Ovary (tissue), 9 donors: ENCODE data around the gene DLEC1. TPM values are rescaled to one million over a fixed set of nuclear protein-coding genes. Genes with fewer than 3 reads are reported as not detected.

Source experiments
- DNase-seq, 5 donors: peaks; one replicate each; pipeline ENCODE4 v3.0.0-alpha.2; 2019 to 2020
- H3K27ac ChIP-seq, 2 donors: fragments of 200-600 bp; one replicate each; pipeline versions ENCODE4 v1.5.1 to v1.8.0; 2019 to 2022
- H3K27me3 ChIP-seq: fragments of 200-600 bp; one replicate; pipeline ENCODE4 v1.8.0; 2022
- H3K36me3 ChIP-seq: fragments of 200-600 bp; sonication (generic); one replicate; pipeline ENCODE4 v1.5.1; 2019
- H3K4me1 ChIP-seq: one replicate; pipeline ENCODE4 v1.8.1; 2013; ENCODE audit warnings: mild to moderate bottlenecking, moderate library complexity; ENCODE audit not compliant: insufficient read depth
- H3K4me3 ChIP-seq: fragments of 200-600 bp; sonication (generic); one replicate; pipeline ENCODE4 v1.5.1; 2017
- H3K9me3 ChIP-seq, 2 donors: fragments of 200-600 bp in 1 of 2; sonication (generic) in 1 of 2; one replicate each; pipeline versions ENCODE4 v1.5.1 to v1.8.1; 2013 to 2019; ENCODE audit warnings: mild to moderate bottlenecking in 1 of 2, moderate library complexity in 1 of 2
- EP300 ChIP-seq: sonication (generic); formaldehyde crosslinking; IDR thresholded peaks from one replicate; pipeline ENCODE4 v1.6.1; 2017; ENCODE audit warnings: antibody characterized with exemption
- POLR2A ChIP-seq: fragments of 450-650 bp; IDR thresholded peaks from one replicate; pipeline ENCODE4 v1.6.1; 2017; ENCODE audit warnings: antibody characterized with exemption, mild to moderate bottlenecking, moderate library complexity
- WGBS, 3 donors: extraction: QIAGEN DNeasy Blood & Tissue Kit in 1 of 3; methylation state at CpG; one replicate each; pipeline versions ENCODE4 v1.1.5 to v1.1.7; 2013 to 2017; 5-methylcytosine and 5-hydroxymethylcytosine counted together
- intact Hi-C, 4 donors: fragments of 100-400 bp; cut with DNase I; formaldehyde crosslinking; loops; one replicate each; pipeline versions ENCODE4 v1.11.0 to v1.15.1; 2022 to 2023
- polyA plus RNA-seq, 2 donors: library from polyadenylated mRNA; stranded (reverse); fragments of 200-250 nt in 1 of 2; fragments of 350-450 nt in 1 of 2; fragmentation: Illumina TruSeq in 1 of 2; extraction: RNeasy Lipid Tissue Mini Kit (QIAGEN cat#74804) in 1 of 2; gene quantifications; one replicate each; pipeline ENCODE4 v1.2.3, GENCODE V29; 2013 to 2014
- total RNA-seq, 7 donors: library from RNA; depleted of rRNA in 2 of 7; stranded (reverse); fragments of >200 nt in 2 of 7; fragmentation: NEBNext Ultra II Directional in 3 of 7; extraction: Animal tissue kit (Norgen Biotek cat#: 25700) in 3 of 7; gene quantifications; one replicate each; pipeline versions ENCODE4 v1.1.0 to v1.2.4, GENCODE V29; 2016 to 2023
- TF ChIP-seq, protein P1 (sequence below), 3 donors: fragments of 450-650 bp in 2 of 3; fragments of 200-600 bp in 1 of 3; IDR thresholded peaks; one replicate each; pipeline versions ENCODE4 v1.5.1 to v1.8.0; 2016 to 2022; ENCODE audit warnings: antibody characterized with exemption in 3 of 3, mild to moderate bottlenecking in 1 of 3
- donor health status: DM: no; HTN: no; CAD: no; lungs with moderate emphysema.
- donor health status: DM: no; HTN: no; CAD: no.
- donor health status: Bipolar disorder and iron deficiency.
- donor health status: DM: yes; HTN: yes; CAD: no.
- donor health status: DM: no; HTN: no; CAD: no.
- donor health status: DM: yes; HTN: yes; CAD: no.

The DLEC1 gene
- total and polyA plus RNA-seq, 9 donors: 0.93 to 23.8 (median 3.0) TPM

DNA sequence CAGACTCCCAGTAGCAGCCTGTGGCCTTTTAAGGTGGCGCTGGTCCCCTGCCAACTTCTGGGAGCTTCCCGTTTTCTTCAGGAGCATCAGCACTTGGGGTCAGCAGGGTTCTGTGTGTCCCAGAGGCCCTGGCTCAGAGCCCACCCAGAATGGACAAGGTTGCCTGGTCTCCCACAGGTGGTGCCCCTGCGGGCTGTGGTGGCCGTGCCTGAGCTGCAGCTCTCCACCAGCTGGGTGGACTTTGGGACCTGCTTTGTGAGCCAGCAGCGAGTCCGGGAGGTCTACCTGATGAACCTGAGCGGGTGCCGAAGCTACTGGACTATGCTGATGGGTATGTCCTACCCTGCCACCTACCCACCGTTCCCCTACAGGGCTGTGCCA is 82.4 kb downstream of the DLEC1 start:
- WGBS, 3 donors: 77 to 86% (median 80%) methylated on average over 7 to 9 of the region's 9 CpGs
- TF ChIP-seq, protein P1, sequence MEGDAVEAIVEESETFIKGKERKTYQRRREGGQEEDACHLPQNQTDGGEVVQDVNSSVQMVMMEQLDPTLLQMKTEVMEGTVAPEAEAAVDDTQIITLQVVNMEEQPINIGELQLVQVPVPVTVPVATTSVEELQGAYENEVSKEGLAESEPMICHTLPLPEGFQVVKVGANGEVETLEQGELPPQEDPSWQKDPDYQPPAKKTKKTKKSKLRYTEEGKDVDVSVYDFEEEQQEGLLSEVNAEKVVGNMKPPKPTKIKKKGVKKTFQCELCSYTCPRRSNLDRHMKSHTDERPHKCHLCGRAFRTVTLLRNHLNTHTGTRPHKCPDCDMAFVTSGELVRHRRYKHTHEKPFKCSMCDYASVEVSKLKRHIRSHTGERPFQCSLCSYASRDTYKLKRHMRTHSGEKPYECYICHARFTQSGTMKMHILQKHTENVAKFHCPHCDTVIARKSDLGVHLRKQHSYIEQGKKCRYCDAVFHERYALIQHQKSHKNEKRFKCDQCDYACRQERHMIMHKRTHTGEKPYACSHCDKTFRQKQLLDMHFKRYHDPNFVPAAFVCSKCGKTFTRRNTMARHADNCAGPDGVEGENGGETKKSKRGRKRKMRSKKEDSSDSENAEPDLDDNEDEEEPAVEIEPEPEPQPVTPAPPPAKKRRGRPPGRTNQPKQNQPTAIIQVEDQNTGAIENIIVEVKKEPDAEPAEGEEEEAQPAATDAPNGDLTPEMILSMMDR (IDR thresholded peaks at IDR 0.05): no peak
- no peak for TF ChIP-seq POLR2A
- no peak for TF ChIP-seq EP300
- no peak overlapping the region for H3K4me3 ChIP-seq
- no peaks in the 10 kb centered on the region for H3K4me1 ChIP-seq
- no peaks in the 10 kb centered on the region for H3K36me3 ChIP-seq
- intact Hi-C loops: no loop called here
- no peaks in the 10 kb centered on the region for H3K9me3 ChIP-seq
- DNase-seq: peak in 1 of 5 donors; percentile 24
- no peaks in the 10 kb centered on the region for H3K27me3 ChIP-seq
- H3K27ac ChIP-seq: no peak overlapping the region

DNA sequence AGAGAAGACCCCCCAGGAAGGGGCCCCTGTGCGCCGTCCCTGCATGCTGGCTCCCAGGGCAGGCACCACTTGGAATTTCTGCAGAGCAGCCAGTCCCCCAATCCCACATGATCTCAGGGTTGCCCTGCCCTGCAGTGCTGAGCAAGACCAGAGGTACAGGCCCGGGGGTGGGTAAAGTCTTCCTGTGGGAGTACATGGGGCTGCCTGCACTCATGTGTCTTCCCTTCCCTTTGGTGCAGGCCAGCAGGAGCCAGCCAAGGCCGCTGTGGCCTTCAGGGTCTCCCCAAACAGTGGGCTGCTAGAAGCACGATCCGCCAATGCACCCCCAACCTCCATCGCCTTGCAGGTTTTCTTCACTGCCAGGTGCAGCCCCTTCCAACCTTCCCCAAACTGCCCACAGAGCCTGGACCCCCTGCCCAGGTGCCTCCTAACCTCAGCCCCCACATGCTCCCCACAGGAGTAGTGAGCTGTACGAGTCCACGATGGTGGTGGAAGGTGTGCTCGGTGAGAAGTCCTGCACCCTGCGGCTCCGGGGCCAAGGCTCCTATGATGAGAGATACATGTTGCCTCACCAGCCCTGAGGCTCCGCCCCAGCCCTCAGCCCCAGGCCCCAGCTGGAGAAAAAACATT is 82.9 kb downstream of the DLEC1 start:
- peak in 2 of 5 donors; percentile 10 to 11 for DNase-seq
- no peaks in the 10 kb centered on the region for H3K36me3 ChIP-seq
- no peak overlapping the region for H3K4me3 ChIP-seq
- H3K27me3 ChIP-seq: no peaks in the 10 kb centered on the region
- TF ChIP-seq POLR2A: no peak
- TF ChIP-seq, protein P1 (IDR thresholded peaks at IDR 0.05): no peak
- no peak for TF ChIP-seq EP300
- WGBS, 3 donors: 76 to 83% (median 81%) methylated on average over 13 of the region's 13 CpGs
- H3K4me1 ChIP-seq: no peaks in the 10 kb centered on the region
- H3K9me3 ChIP-seq: no peaks in the 10 kb centered on the region
- intact Hi-C loops: no loop called here
- no peak overlapping the region for H3K27ac ChIP-seq

DNA sequence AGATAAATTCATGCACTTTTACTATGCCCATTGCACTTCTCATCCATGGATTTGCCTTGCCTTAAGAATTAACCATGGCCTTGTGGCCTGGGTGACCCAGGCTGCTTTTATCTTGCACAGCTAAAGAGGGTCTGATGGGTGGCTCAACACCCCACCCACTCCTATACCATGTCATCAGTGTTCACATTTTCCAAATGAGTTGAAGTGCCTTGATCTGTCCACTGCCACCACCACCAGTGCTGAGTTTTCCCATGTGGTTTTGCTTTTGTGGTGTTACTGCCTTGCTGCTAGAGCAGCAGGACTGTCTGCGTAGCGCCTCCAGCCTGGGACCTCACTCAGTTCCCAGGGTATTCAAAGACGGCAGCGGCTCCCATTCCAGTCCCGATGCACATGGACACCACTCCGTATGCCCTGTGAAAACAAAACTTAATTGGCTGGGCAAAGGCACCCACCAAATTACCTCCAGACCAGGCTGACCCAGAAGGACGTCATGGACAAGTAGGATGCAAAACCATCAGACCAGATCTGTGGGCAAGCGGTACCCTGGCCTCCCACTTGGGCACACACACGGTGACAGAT is 83.8 kb downstream of the DLEC1 start:
- Histone ChIP-seq H3K4me1 (no peaks in the 10 kb centered on the region), H3K36me3 (no peaks in the 10 kb centered on the region), H3K27ac (no peak overlapping the region), H3K9me3 (no peaks in the 10 kb centered on the region), H3K4me3 (no peak overlapping the region), H3K27me3 (no peaks in the 10 kb centered on the region)
- DNase-seq: peak in 1 of 5 donors; percentile 3
- intact Hi-C loops: no loop called here
- no peak for TF ChIP-seq EP300
- TF ChIP-seq, protein P1 (IDR thresholded peaks at IDR 0.05): no peak
- TF ChIP-seq POLR2A: no peak
- 85 to 90% (median 85%) methylated on average over 9 of the region's 9 CpGs for WGBS, 3 donors

DNA sequence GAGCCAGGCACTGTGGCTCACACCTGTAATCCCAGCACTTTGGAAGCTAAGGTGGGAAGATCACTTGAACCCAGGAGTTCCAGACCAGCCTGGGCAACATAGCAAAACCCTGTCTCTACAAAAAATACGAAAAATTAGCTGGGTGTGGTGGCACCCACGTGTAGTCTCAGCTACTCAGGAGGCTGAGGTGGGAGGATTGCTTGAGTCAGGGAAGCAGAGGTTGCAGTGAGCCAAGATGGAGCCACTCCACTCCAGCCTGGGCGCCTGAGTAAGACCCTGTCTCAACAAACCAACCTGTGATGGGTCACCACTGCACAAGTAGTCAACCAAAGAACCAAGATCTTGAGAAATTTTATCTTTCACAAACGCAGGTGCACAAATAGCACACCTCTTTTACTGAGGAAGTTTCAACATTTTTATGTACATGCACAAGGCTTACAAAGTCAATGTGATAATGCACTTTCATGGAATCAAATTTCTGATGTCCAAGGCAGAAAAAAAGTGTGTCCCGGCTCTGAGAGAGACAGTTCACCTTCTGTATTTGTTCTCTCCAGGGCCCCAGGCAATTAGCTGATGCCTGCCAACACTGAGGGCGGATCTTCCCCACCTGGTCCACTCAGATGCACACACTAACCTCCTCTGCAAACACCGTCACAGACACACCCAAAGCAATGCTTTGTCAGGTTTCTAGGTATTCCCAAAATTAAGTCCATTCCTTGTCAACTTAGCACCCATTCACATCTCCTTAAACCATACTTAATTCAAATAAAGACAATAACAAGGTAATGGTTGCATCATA is 85.5 kb downstream of the DLEC1 start:
- no peak for DNase-seq
- TF ChIP-seq, protein P1 (IDR thresholded peaks at IDR 0.05): no peak
- TF ChIP-seq POLR2A (no peak), EP300 (no peak)
- Histone ChIP-seq H3K36me3 (no peaks in the 10 kb centered on the region), H3K4me1 (no peaks in the 10 kb centered on the region), H3K27me3 (no peaks in the 10 kb centered on the region), H3K9me3 (no peaks in the 10 kb centered on the region), H3K4me3 (no peak overlapping the region), H3K27ac (no peak overlapping the region)
- WGBS, 3 donors: 75 to 85% (median 76%) methylated on average over 7 of the region's 7 CpGs
- intact Hi-C loops: no loop called here
